CD1c-positive myeloid dendritic cell (primary cell): ENCODE data around the gene TMTC3.

Source experiments
- DNase-seq: peaks from one replicate; pipeline ENCODE4 v3.0.0-alpha.2; 2016; ENCODE audit errors: extremely low spot score

Gene TMTC3

GRCh38 chr12:88225776-88226175 lies 83.7 kb downstream of the TMTC3 start:
- DNase-seq: no peak

- DNase-seq: no peak
Observed at GRCh38 chr12:88227263-88227662, 85.2 kb downstream of the TMTC3 start.

- no peak for DNase-seq
Observed at GRCh38 chr12:88227871-88228270, 85.8 kb downstream of the TMTC3 start.

GRCh38 chr12:88228720-88229119 lies 86.6 kb downstream of the TMTC3 start:
- no peak for DNase-seq

GRCh38 chr12:88230271-88230670 lies 88.2 kb downstream of the TMTC3 start:
- no peak for DNase-seq

GRCh38 chr12:88235183-88235833 lies 93.2 kb downstream of the TMTC3 start:
- no peak for DNase-seq

- no peak for DNase-seq
Observed at GRCh38 chr12:88237954-88238353, 95.8 kb downstream of the TMTC3 start.

- no peak for DNase-seq
Observed at GRCh38 chr12:88238406-88238805, 96.3 kb downstream of the TMTC3 start.

- no peak for DNase-seq
Observed at GRCh38 chr12:88241862-88242570, 99.9 kb downstream of the TMTC3 start.

GRCh38 chr12:88242571-88242925 lies 100.4 kb downstream of the TMTC3 start:
- DNase-seq: no peak

- no peak for DNase-seq
Observed at GRCh38 chr12:88242939-88243338, 100.8 kb downstream of the TMTC3 start.

- DNase-seq: no peak
Observed at GRCh38 chr12:88243982-88244381, 101.9 kb downstream of the TMTC3 start.

GRCh38 chr12:88245905-88246304 lies 103.8 kb downstream of the TMTC3 start:
- DNase-seq: no peak

- no peak for DNase-seq
Observed at GRCh38 chr12:88247241-88247643, 105.1 kb downstream of the TMTC3 start.

GRCh38 chr12:88248606-88249005 lies 106.5 kb downstream of the TMTC3 start:
- no peak for DNase-seq
